Globus pallidus (tissue), 1 donor: ENCODE data around the gene CTAGE15.
"Not testable (repeated sequence)": the region's sequence is repeated elsewhere in the genome, so short reads cannot be mapped to it uniquely, and the experiment has no call there.

Source experiments
- DNase-seq: peaks from one replicate; pipeline ENCODE4 v3.0.0-alpha.2; 2015; ENCODE audit warnings: low spot score

Gene CTAGE15

GRCh38 chr7:143571501-143571900 lies at the start of gene CTAGE15:
TSS of gene CTAGE15 (plus strand) at chr7:143571801. CDS start at chr7:143571818, 17 bp downstream.
- DNase-seq: not testable (repeated sequence)

GRCh38 chr7:143522309-143522916 lies 49.2 kb upstream of the CTAGE15 start:
- DNase-seq: not testable (repeated sequence)

GRCh38 chr7:143531169-143531926 lies 40.3 kb upstream of the CTAGE15 start:
- not testable (repeated sequence) for DNase-seq

GRCh38 chr7:143531932-143532331 lies 39.7 kb upstream of the CTAGE15 start:
- DNase-seq: not testable (repeated sequence)

GRCh38 chr7:143533213-143533839 lies 38.3 kb upstream of the CTAGE15 start:
- DNase-seq: not testable (repeated sequence)

- not testable (repeated sequence) for DNase-seq
Measured at GRCh38 chr7:143536443-143536842, 35.2 kb upstream of the CTAGE15 start.

GRCh38 chr7:143543288-143544038 lies 28.1 kb upstream of the CTAGE15 start:
- DNase-seq: not testable (repeated sequence)

GRCh38 chr7:143555968-143556367 lies 15.6 kb upstream of the CTAGE15 start:
- not testable (repeated sequence) for DNase-seq

- DNase-seq: not testable (repeated sequence)
Measured at GRCh38 chr7:143563306-143563705, 8.3 kb upstream of the CTAGE15 start.

- not testable (repeated sequence) for DNase-seq
Measured at GRCh38 chr7:143566001-143566400, 5.6 kb upstream of the CTAGE15 start.

- DNase-seq: not testable (repeated sequence)
Measured at GRCh38 chr7:143588183-143588582, 16.6 kb downstream of the CTAGE15 start.

- DNase-seq: not testable (repeated sequence)
Measured at GRCh38 chr7:143589897-143590296, 18.3 kb downstream of the CTAGE15 start.

- not testable (repeated sequence) for DNase-seq
Measured at GRCh38 chr7:143598086-143598485, 26.5 kb downstream of the CTAGE15 start.

GRCh38 chr7:143603549-143603948 lies 31.9 kb downstream of the CTAGE15 start:
- DNase-seq: not testable (repeated sequence)

GRCh38 chr7:143606088-143606487 lies 34.5 kb downstream of the CTAGE15 start:
- not testable (repeated sequence) for DNase-seq

- DNase-seq: not testable (repeated sequence)
Measured at GRCh38 chr7:143615545-143615944, 43.9 kb downstream of the CTAGE15 start.

GRCh38 chr7:143617204-143617603 lies 45.6 kb downstream of the CTAGE15 start:
- DNase-seq: not testable (repeated sequence)

- DNase-seq: not testable (repeated sequence)
Measured at GRCh38 chr7:143620058-143620457, 48.5 kb downstream of the CTAGE15 start.

GRCh38 chr7:143620646-143621045 lies 49.0 kb downstream of the CTAGE15 start, which contains the start of gene TCAF2:
TSS of gene TCAF2 (plus strand) at chr7:143620974.
- DNase-seq: not testable (repeated sequence)

- not testable (repeated sequence) for DNase-seq
Measured at GRCh38 chr7:143621175-143621574, 49.6 kb downstream of the CTAGE15 start.

GRCh38 chr7:143622130-143622529 lies 50.5 kb downstream of the CTAGE15 start:
- not testable (repeated sequence) for DNase-seq
